ENCODE data around the gene ZNF850.

The ZNF850 gene

GRCh38 chr19:36687214-36688056 is 85.2 kb downstream of the ZNF850 start, which contains the start of gene ZNF567:
Gene ZNF567 (plus strand): TSS chr19:36687612. CDS start chr19:36694868, 7,256 bp downstream.
- DNase-seq: peak; percentile 97

- DNase-seq: no peak
These were observed 86.0 kb downstream of the ZNF850 start for GRCh38 chr19:36686365-36687213.

GRCh38 chr19:36685835-36686234 is 86.8 kb downstream of the ZNF850 start:
- no peak for DNase-seq

- DNase-seq: no peak
These were observed 93.2 kb downstream of the ZNF850 start for GRCh38 chr19:36679455-36679854.

- no peak for DNase-seq
These were observed 98.4 kb downstream of the ZNF850 start for GRCh38 chr19:36674201-36674600.

GRCh38 chr19:36672368-36672767 is 100.2 kb downstream of the ZNF850 start:
- no peak for DNase-seq

- no peak for DNase-seq
These were observed 104.0 kb downstream of the ZNF850 start for GRCh38 chr19:36668646-36669045.

GRCh38 chr19:36665832-36666231 is 106.8 kb downstream of the ZNF850 start:
- DNase-seq: no peak

Data from CD4-positive, alpha-beta T cell treated with Interleukin-10 for 1 hour (primary cell).